Measurements from ENCODE around the gene GSTA4. TPM values are rescaled to one million over a fixed set of nuclear protein-coding genes. Genes with fewer than 3 reads are reported as not detected.

GSTA4 gene
- total and polyA plus RNA-seq, 2 donors (not counting 3 experiments of a cell fraction or from before 2014, with no cell fraction given): 15.0 to 24.6 TPM

GRCh38 chr6:53014744-53015143 is 19.7 kb upstream of the GSTA4 start:
- H3K4me1 ChIP-seq (ENCODE audit: control insufficient read depth, extremely low read depth, insufficient read depth, low read length): no peaks in the 10 kb centered on the region
- dilution Hi-C loops (cut with MboI; ENCODE audit: extremely low pct_ligation_motif_present, low sequenced_read_pairs): no loop called here
- no peaks in the 10 kb centered on the region for H4K20me1 ChIP-seq (replicated peaks; ENCODE audit: control insufficient read depth, extremely low read depth, insufficient read depth, low read length)
- no peaks in the 10 kb centered on the region for H3K9me3 ChIP-seq (replicated peaks; ENCODE audit: control insufficient read depth, insufficient read depth, low read length)
- no peaks in the 10 kb centered on the region for H3K79me2 ChIP-seq (ENCODE audit: control insufficient read depth, insufficient read depth, low read length)
- no peaks in the 10 kb centered on the region for H3K9me1 ChIP-seq (replicated peaks; ENCODE audit: control insufficient read depth, extremely low read depth, insufficient read depth, low read length)
- H3K4me2 ChIP-seq (ENCODE audit: insufficient read depth, low read length): no peak overlapping the region
- H3K27ac ChIP-seq (ENCODE audit: insufficient read depth, low read depth, low read length): no peak overlapping the region
- TF ChIP-seq, protein P1, sequence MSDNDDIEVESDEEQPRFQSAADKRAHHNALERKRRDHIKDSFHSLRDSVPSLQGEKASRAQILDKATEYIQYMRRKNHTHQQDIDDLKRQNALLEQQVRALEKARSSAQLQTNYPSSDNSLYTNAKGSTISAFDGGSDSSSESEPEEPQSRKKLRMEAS (IDR thresholded peaks at IDR 0.05; ENCODE audit: insufficient read depth, insufficient read length): no peak
- no peak for TF ChIP-seq GATA2 (IDR thresholded peaks at IDR 0.05; ENCODE audit: insufficient read depth, insufficient read length, low read depth, low read length)
- no peak for TF ChIP-seq FOS (IDR thresholded peaks at IDR 0.05; ENCODE audit: borderline replicate concordance, insufficient read depth, low read length)
- no peak for TF ChIP-seq EZH2 (IDR thresholded peaks at IDR 0.05; ENCODE audit: borderline replicate concordance, low read depth, low read length, severe bottlenecking)
- TF ChIP-seq POLR2AphosphoS5 (IDR thresholded peaks at IDR 0.05; ENCODE audit: insufficient read depth, low read depth, low read length): no peak
- TF ChIP-seq JUN (IDR thresholded peaks at IDR 0.05; ENCODE audit: borderline replicate concordance, insufficient read depth, insufficient read length, low read depth): no peak
- no peak for TF ChIP-seq POLR2A (IDR thresholded peaks at IDR 0.05; ENCODE audit: low read depth, low read length)
- TF ChIP-seq MYC (IDR thresholded peaks at IDR 0.05; ENCODE audit: low read depth, low read length): no peak
- TF ChIP-seq, protein P2, sequence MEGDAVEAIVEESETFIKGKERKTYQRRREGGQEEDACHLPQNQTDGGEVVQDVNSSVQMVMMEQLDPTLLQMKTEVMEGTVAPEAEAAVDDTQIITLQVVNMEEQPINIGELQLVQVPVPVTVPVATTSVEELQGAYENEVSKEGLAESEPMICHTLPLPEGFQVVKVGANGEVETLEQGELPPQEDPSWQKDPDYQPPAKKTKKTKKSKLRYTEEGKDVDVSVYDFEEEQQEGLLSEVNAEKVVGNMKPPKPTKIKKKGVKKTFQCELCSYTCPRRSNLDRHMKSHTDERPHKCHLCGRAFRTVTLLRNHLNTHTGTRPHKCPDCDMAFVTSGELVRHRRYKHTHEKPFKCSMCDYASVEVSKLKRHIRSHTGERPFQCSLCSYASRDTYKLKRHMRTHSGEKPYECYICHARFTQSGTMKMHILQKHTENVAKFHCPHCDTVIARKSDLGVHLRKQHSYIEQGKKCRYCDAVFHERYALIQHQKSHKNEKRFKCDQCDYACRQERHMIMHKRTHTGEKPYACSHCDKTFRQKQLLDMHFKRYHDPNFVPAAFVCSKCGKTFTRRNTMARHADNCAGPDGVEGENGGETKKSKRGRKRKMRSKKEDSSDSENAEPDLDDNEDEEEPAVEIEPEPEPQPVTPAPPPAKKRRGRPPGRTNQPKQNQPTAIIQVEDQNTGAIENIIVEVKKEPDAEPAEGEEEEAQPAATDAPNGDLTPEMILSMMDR (IDR thresholded peaks at IDR 0.05; ENCODE audit: extremely low read depth in 1 of 2, insufficient read depth in 1 of 2, low read depth in 1 of 2, low read length in 2 of 2): no peak
- H3K4me3 ChIP-seq (replicated peaks in 1 of 3; ENCODE audit: insufficient read depth in 1 of 3, low read depth in 1 of 3, low read length in 3 of 3): no peak overlapping the region
- ChIA-PET CTCF (interaction anchor here (1.2 to 1.7 kb wide), 2 partner anchors 9 to 18 kb away, joined by 4 to 6 read pairs; no protein-coding TSS in a partner anchor), POLR2A (no interaction called here)
- DNase-seq (ENCODE audit: low read depth, low spot score) (no peak), FAIRE-seq (no peak)
- intact Hi-C loops (cut with micrococcal nuclease): no loop called here
- no peak overlapping the region for H3K9ac ChIP-seq (replicated peaks; ENCODE audit: extremely low read depth, insufficient read depth, low read length)
- BruUV-seq (replicated peaks): no TSS peak
- H2AFZ ChIP-seq (ENCODE audit: low read depth, low read length): no peak overlapping the region
- H3K27me3 ChIP-seq (ENCODE audit: control insufficient read depth in 2 of 2, insufficient read depth in 2 of 2, low read length in 2 of 2): no peaks in the 10 kb centered on the region
- H3K36me3 ChIP-seq (ENCODE audit: control insufficient read depth in 2 of 2, extremely low read depth in 1 of 2, insufficient read depth in 2 of 2, low read length in 2 of 2): peaks cover 2 to 36% of the 10 kb centered on the region in 2 experiments

Data from endothelial cell of umbilical vein (primary cell).